Measurements from ENCODE around the gene IFITM10. TPM values are rescaled to one million over a fixed set of nuclear protein-coding genes. Genes with fewer than 3 reads are reported as not detected.
A peak's percentile ranks its signal among the peaks of the same experiment; 100 is the strongest.

The IFITM10 gene
- total RNA-seq, 2 experiments from 2014 or later, result 0.22 to 0.31 TPM

DNA sequence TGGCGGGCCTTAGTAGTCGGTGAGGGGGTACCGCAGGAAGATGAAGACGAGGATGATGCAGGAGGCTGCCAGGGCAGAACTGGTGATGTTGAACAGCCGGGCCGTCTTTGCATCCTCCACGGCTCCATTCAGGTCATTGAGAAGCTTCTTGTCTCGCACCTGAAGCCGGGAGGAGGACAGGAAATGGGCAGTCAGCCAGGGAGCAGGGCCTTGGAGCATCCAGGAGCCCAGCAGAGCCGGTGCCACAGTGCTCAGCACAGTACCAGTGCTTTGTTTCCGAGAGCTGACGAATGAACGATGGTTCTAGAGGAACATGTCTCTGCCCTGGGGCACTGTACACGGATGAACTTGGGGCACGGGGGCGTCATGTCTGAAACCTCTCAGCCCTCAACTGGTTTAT, 15.1 kb downstream of the IFITM10 start:
- Mint-ChIP-seq H3K27me3 (ENCODE audit: low read depth) (peaks cover 7% of the 10 kb centered on the region), H3K27ac (no peak overlapping the region), H3K9me3 (peaks cover 12% of the 10 kb centered on the region), H3K4me3 (no peak overlapping the region), H3K36me3 (ENCODE audit: low read depth) (no peaks in the 10 kb centered on the region), H3K4me1 (ENCODE audit: low read depth) (peaks cover 10% of the 10 kb centered on the region)
- DNase-seq, result no peak
- intact Hi-C loops (cut with micrococcal nuclease), result no loop called here
- CTCF ChIA-PET, result no interaction called here

DNA sequence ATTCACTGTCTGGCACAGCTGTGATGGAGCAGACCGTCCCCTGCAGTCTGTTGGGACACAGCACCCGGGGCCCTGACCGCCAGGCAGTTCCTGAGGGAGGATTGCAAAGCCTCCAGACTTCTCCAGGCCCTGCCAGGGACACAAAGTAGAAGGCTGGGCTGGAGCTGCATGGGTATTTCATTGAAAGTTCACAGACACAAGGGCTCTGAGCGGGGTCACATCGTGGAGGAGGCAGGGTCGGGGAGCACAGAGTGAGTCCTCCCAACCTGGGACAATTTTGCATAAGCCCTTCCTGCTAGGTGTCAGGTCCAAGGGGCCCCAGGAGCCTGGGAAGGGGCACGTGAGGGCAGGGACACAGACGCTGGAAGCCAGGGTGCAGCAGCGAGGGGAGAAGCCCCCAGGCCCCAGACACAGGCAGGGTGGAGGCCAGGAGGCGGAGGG, 15.7 kb downstream of the IFITM10 start:
- intact Hi-C loops (cut with micrococcal nuclease), result no loop called here
- Mint-ChIP-seq H3K27ac (no peak overlapping the region), H3K36me3 (ENCODE audit: low read depth) (no peaks in the 10 kb centered on the region), H3K4me1 (ENCODE audit: low read depth) (peaks cover 10% of the 10 kb centered on the region), H3K4me3 (no peak overlapping the region), H3K27me3 (ENCODE audit: low read depth) (peaks cover 7% of the 10 kb centered on the region), H3K9me3 (peaks cover 12% of the 10 kb centered on the region)
- CTCF ChIA-PET, result interaction anchor here (0.6 kb wide), 1 partner anchor 99 kb away, joined by 3 read pairs; no protein-coding TSS in a partner anchor
- no peak for DNase-seq

DNA sequence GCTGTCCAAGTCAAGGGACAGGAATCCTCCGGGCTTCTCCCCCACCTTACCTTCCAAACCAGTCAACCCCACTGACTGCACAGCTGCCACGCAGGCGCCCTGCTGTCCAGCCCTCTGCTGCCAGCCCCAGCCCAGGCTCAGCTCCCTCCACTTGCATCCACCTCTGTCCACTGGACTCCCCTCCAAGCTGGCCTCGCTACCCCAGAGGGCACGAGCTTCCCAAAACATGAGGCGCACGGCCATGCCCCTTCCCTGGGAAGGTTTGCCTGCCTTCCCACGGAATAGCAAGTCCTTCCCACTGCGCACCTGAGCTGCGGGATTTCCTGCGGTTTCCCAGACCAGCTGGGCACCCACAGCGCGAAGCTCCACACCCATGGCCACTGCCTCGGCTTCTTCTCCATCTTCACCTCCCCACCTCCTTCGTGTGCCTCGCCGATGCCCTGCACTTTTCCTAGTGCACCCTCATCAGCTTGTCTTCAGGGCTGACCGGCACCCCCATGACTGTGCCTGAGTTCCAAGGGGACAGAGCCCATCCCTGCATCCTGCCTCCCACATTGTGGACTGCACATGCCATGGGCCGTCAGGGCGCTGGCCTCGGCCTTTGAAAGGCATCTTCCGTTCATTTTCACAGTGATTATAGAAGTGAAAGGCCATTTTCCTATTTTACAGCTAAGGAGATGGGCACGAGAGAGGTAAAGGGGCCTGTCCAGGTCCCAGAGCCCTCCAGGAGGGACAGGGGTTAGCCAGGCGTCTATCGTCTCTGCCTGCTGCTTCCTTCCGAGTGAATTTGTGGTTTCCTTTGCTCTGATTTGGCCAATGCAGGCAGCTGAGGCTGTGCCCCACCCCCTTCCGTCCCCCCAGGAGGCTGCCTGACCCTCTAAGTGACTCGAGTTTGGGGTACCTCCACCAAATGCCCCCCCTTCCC, 16.4 kb downstream of the IFITM10 start:
- Mint-ChIP-seq H3K27ac (no peak overlapping the region), H3K4me1 (ENCODE audit: low read depth) (peaks cover 11% of the 10 kb centered on the region), H3K27me3 (ENCODE audit: low read depth) (peaks cover 9% of the 10 kb centered on the region), H3K9me3 (peaks cover 12% of the 10 kb centered on the region), H3K4me3 (no peak overlapping the region), H3K36me3 (ENCODE audit: low read depth) (no peaks in the 10 kb centered on the region)
- CTCF ChIA-PET, result interaction anchor here (0.6 kb wide), 1 partner anchor 99 kb away, joined by 3 read pairs; no protein-coding TSS in a partner anchor
- no peak for DNase-seq
- intact Hi-C loops (cut with micrococcal nuclease), result no loop called here

DNA sequence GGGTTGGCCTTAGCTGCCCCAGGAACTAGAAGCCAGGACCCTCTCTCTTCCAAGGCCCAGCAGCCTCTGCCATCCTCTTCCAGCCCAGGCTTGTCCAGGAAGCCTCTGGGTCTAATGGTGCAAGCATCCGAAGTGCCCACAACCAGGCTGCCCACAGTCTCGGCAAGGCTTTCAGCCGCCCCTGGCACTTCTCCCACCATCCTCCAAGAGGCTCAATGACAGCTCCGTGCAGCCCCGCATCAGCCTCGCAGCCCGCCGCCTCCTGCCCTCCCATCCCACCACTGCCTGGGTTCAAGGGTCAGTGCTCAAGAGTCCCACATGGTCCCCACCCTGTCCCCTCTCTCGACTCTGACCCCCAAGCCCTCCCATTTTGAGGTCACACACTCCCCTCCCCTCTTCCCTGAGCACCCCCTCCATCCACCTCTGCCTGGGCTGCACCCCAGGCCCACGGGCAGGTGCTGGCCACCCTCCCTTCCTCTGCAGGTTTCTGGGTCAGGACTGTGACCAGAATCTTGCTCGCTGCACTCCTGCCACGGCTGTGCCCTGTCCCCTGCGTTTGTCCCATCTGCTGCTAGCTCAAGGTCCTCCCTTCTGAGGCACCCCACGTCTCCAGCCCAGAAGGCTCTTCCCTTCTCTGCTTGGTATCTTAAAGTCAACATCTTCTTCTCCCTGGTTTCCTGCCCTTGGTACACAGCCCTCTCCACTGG, 17.2 kb downstream of the IFITM10 start:
- DNase-seq, result no peak
- H3K4me1 Mint-ChIP-seq (ENCODE audit: low read depth), result peaks cover 17% of the 10 kb centered on the region
- peaks cover 15% of the 10 kb centered on the region for H3K27me3 Mint-ChIP-seq (ENCODE audit: low read depth)
- no peak overlapping the region for H3K27ac Mint-ChIP-seq
- no peak overlapping the region for H3K4me3 Mint-ChIP-seq
- H3K36me3 Mint-ChIP-seq (ENCODE audit: low read depth), result no peaks in the 10 kb centered on the region
- H3K9me3 Mint-ChIP-seq, result peaks cover 12% of the 10 kb centered on the region
- CTCF ChIA-PET, result no interaction called here
- intact Hi-C loops (cut with micrococcal nuclease), result no loop called here

DNA sequence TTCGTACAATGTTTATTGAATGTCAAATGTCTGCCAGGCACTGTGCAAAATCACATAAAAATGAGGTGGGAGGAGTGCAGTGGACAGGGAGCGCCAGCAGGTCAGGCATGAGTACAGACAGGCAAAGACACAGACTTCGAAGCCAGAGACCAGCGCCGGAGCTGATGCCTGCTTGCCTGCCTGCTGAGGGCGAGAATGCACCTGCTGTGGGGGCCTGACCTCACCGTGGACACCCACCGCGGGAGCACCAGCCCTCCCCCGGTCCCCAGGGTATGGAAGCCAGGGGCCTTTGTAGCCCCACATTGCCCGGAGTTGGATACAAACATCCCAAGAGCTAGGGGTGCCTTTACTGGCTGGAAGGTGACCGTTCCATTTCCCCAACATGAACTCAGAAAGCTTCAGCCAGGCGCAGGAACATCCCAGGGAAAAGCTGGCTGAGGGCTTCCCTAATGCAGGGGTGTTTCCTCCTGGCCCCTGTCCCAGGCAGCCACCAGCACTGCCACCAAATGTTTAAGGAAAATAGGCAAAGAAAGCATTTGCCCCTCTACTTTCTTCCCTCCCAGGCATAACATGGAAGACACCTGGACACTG, 17.9 kb downstream of the IFITM10 start:
- peaks cover 21% of the 10 kb centered on the region for H3K27me3 Mint-ChIP-seq (ENCODE audit: low read depth)
- peaks cover 20% of the 10 kb centered on the region for H3K4me1 Mint-ChIP-seq (ENCODE audit: low read depth)
- H3K4me3 Mint-ChIP-seq, result no peak overlapping the region
- H3K9me3 Mint-ChIP-seq, result peaks cover 12% of the 10 kb centered on the region
- no peak for DNase-seq
- CTCF ChIA-PET, result no interaction called here
- H3K36me3 Mint-ChIP-seq (ENCODE audit: low read depth), result no peaks in the 10 kb centered on the region
- H3K27ac Mint-ChIP-seq, result no peak overlapping the region
- intact Hi-C loops (cut with micrococcal nuclease), result no loop called here

DNA sequence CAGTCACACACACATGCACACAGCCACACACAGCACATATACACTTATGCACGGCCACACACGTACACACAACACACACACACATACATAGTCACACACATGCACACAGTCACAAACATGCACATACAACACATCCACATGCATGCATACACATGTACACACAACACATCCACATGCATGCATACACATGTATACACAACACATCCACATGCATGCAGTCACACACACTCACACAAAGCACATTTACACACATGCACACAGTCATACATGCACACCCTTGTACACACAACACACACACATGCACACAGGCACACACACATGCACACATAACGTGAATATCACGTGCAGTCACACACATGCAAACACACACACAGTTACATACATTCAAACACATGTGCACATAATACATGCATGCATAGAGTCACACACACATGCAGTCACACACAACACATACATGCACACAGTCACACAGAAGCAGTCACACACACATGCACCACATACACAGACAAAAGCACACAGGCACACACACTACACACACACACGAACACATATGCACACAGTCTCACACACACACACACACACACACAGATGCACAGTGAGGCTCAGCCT, 18.8 kb downstream of the IFITM10 start:
- H3K9me3 Mint-ChIP-seq, result peaks cover 8% of the 10 kb centered on the region
- no peak overlapping the region for H3K27ac Mint-ChIP-seq
- peaks cover 22% of the 10 kb centered on the region for H3K27me3 Mint-ChIP-seq (ENCODE audit: low read depth)
- intact Hi-C loops (cut with micrococcal nuclease), result no loop called here
- H3K4me1 Mint-ChIP-seq (ENCODE audit: low read depth), result peaks cover 20% of the 10 kb centered on the region
- H3K36me3 Mint-ChIP-seq (ENCODE audit: low read depth), result no peaks in the 10 kb centered on the region
- CTCF ChIA-PET, result no interaction called here
- no peak for DNase-seq
- no peak overlapping the region for H3K4me3 Mint-ChIP-seq

DNA sequence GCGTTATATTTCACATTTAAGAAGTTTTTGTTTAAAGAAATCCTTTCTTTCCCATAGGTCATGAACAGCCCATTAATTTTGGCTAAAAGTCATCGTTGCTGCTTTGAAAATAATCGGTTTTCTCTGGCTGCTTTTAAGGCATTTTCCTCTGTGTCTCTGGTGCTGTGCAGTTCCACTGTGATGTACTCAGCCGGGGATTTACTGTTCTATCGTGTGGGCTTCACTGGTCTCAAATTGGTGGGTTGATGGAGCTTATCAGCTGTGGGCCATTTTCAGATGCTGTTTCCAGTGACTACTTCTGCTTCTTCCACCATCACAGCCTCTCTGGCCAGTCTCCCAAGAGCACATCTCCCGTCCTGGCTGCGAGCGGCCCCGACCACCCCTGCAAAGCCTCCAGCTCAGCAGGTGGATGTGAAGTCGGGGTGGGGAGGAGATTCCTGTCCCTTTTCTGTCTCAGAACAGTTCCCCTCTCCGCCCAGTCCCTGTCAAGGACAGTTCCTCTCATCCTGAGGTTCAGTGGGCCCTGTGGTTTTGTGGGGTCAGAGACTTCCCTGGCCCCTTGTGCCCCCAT, 20.3 kb downstream of the IFITM10 start:
- CTCF ChIA-PET, result no interaction called here
- no peaks in the 10 kb centered on the region for H3K36me3 Mint-ChIP-seq (ENCODE audit: low read depth)
- peaks cover 25% of the 10 kb centered on the region for H3K27me3 Mint-ChIP-seq (ENCODE audit: low read depth)
- H3K27ac Mint-ChIP-seq, result no peak overlapping the region
- H3K4me3 Mint-ChIP-seq, result no peak overlapping the region
- H3K9me3 Mint-ChIP-seq, result no peaks in the 10 kb centered on the region
- intact Hi-C loops (cut with micrococcal nuclease), result no loop called here
- H3K4me1 Mint-ChIP-seq (ENCODE audit: low read depth), result peaks cover 20% of the 10 kb centered on the region
- no peak for DNase-seq

DNA sequence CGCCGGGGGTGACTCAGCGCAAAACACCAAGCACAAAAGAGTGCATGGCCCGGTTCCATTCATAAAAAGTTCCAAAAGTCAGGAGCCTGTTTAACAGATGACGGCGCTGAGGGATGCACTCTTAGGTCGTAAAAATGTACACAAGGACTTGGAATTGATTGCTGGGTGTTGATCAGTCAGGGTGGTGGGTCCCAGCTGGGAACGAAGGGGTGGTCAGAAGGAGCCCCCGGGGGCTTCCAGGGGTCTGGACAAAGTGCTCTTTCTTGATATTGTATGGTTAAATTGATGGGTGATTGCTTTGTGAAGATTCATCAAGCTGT, 20.7 kb downstream of the IFITM10 start:
- Mint-ChIP-seq H3K27me3 (ENCODE audit: low read depth) (peaks cover 25% of the 10 kb centered on the region), H3K9me3 (no peaks in the 10 kb centered on the region), H3K36me3 (ENCODE audit: low read depth) (no peaks in the 10 kb centered on the region), H3K4me3 (no peak overlapping the region), H3K27ac (no peak overlapping the region), H3K4me1 (ENCODE audit: low read depth) (peaks cover 20% of the 10 kb centered on the region)
- no peak for DNase-seq
- CTCF ChIA-PET, result no interaction called here
- intact Hi-C loops (cut with micrococcal nuclease), result no loop called here

DNA sequence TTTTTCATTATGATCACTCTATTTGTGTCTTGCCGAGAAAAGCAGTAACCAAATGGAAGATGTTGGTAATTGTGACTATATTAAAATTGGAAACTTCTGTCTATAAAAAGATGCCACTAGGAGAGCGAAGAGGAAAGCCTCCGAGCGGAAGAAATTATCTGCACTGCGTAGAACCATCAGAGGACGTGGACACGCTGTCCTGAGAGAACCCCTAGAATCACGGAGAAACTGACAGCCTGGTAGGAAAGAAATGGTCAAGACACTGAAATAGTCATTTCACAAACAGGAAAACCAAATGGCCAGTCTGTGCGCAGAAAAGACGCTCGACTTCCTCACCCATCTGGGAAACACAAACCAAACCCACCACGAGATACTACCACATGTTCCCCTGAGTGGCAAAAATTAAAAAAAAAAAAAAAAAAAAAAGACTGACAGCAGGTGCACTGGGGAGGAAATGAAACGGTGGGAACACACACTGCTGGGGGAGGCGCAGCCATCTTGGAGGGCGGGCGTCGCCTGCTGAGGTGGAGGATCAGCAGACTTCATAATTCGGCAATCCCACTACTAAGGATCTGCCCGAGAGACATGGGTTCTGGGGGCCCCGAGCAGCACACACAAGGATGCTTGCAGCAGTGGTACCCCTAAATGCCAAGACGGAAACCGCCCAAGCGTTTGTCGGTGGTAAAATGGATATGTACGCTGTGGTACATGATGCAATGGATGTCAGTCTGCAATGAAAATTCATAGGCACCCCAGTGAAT, 21.3 kb downstream of the IFITM10 start:
- CTCF ChIA-PET, result no interaction called here
- Mint-ChIP-seq H3K4me1 (ENCODE audit: low read depth) (peaks cover 19% of the 10 kb centered on the region), H3K27me3 (ENCODE audit: low read depth) (peaks cover 25% of the 10 kb centered on the region), H3K27ac (peak overlapping the region; percentile 1), H3K36me3 (ENCODE audit: low read depth) (no peaks in the 10 kb centered on the region), H3K4me3 (peak overlapping the region; percentile 22), H3K9me3 (no peaks in the 10 kb centered on the region)
- no peak for DNase-seq
- intact Hi-C loops (cut with micrococcal nuclease), result no loop called here

DNA sequence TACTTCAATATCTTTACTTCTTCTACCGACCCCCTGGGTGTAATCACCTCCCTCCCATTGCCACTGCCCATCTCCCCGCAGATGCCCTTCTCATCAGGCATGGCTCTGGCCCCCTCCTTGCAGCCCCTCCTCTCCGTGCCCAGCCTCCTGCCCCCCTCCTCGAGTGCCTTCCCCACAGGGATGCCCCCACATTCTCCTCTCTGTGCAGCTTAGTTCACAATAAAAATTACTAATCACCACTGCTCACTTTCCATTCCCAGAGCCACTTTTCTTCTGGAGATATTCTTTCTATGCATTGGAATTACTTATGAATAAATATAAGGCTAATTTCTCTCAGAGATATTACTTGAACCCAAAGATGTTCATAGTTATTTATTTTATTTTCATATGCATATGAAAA, 22.1 kb downstream of the IFITM10 start:
- Mint-ChIP-seq H3K9me3 (no peaks in the 10 kb centered on the region), H3K27ac (no peak overlapping the region), H3K4me1 (ENCODE audit: low read depth) (peaks cover 11% of the 10 kb centered on the region), H3K4me3 (no peak overlapping the region), H3K27me3 (ENCODE audit: low read depth) (peaks cover 18% of the 10 kb centered on the region), H3K36me3 (ENCODE audit: low read depth) (no peaks in the 10 kb centered on the region)
- DNase-seq, result no peak
- CTCF ChIA-PET, result interaction anchor here (0.6 kb wide), 1 partner anchor 11 kb away, joined by 4 read pairs; no protein-coding TSS in a partner anchor
- intact Hi-C loops (cut with micrococcal nuclease), result no loop called here

DNA sequence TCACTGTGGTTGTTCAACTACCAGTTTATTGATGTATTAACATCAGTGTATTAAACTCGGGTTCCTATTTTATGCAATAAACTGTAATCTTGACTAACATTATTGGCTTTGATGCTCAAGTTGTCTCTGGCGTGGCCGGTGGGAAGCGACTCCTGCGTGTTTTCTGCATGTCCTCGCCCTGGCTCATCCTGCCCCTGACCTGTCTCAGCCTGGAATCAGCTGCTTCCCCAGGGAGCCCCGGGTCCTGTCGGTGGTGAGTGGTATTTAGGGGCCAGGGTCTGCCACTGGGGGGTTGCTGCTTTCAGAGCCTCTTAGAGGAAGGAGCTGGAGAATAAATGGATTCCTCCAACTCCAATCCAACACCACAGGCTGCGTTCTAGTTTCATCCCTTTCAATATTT, 22.5 kb downstream of the IFITM10 start:
- H3K27ac Mint-ChIP-seq, result no peak overlapping the region
- DNase-seq, result no peak

More for the DNA sequence above, 22.5 kb downstream of the IFITM10 start:
- intact Hi-C loops (cut with micrococcal nuclease), result no loop called here
- Mint-ChIP-seq H3K4me1 (ENCODE audit: low read depth) (peaks cover 11% of the 10 kb centered on the region), H3K9me3 (no peaks in the 10 kb centered on the region), H3K36me3 (ENCODE audit: low read depth) (no peaks in the 10 kb centered on the region), H3K27me3 (ENCODE audit: low read depth) (peaks cover 18% of the 10 kb centered on the region), H3K4me3 (no peak overlapping the region)
- CTCF ChIA-PET, result interaction anchor here (0.6 kb wide), 1 partner anchor 11 kb away, joined by 4 read pairs; no protein-coding TSS in a partner anchor

Data from activated naive CD4-positive, alpha-beta T cell treated with anti-CD3 and anti-CD28 coated beads for 36 hours (primary cell).